ENCODE results near the gene RNF220. TPM values are rescaled to one million over a fixed set of nuclear protein-coding genes. Genes with fewer than 3 reads are reported as not detected.

The RNF220 gene
- total and polyA plus RNA-seq, 2 donors (not counting 3 experiments of a cell fraction or from before 2014, with no cell fraction given): 62.7 to 66.6 TPM

- DNase-seq (ENCODE audit: low read depth, low spot score): no peak
- Histone ChIP-seq H3K79me2 (ENCODE audit: control insufficient read depth, insufficient read depth, low read length) (no peaks in the 10 kb centered on the region), H2AFZ (ENCODE audit: low read depth, low read length) (no peak overlapping the region), H3K4me1 (ENCODE audit: control insufficient read depth, extremely low read depth, insufficient read depth, low read length) (peaks cover 32% of the 10 kb centered on the region), H3K9me3 (replicated peaks; ENCODE audit: control insufficient read depth, insufficient read depth, low read length) (no peaks in the 10 kb centered on the region), H4K20me1 (replicated peaks; ENCODE audit: control insufficient read depth, extremely low read depth, insufficient read depth, low read length) (no peaks in the 10 kb centered on the region), H3K27me3 (ENCODE audit: control insufficient read depth in 2 of 2, insufficient read depth in 2 of 2, low read length in 2 of 2) (peaks cover 15 to 23% of the 10 kb centered on the region in 2 experiments), H3K36me3 (ENCODE audit: control insufficient read depth in 2 of 2, extremely low read depth in 1 of 2, insufficient read depth in 2 of 2, low read length in 2 of 2) (no peaks in the 10 kb centered on the region), H3K9ac (replicated peaks; ENCODE audit: extremely low read depth, insufficient read depth, low read length) (no peak overlapping the region), H3K9me1 (replicated peaks; ENCODE audit: control insufficient read depth, extremely low read depth, insufficient read depth, low read length) (no peaks in the 10 kb centered on the region), H3K27ac (ENCODE audit: insufficient read depth, low read depth, low read length) (no peak overlapping the region), H3K4me3 (replicated peaks in 1 of 3; ENCODE audit: insufficient read depth in 1 of 3, low read depth in 1 of 3, low read length in 3 of 3) (no peak overlapping the region), H3K4me2 (ENCODE audit: insufficient read depth, low read length) (no peak overlapping the region)
- intact Hi-C loops (cut with micrococcal nuclease): no loop called here
- no TSS peak for BruUV-seq (replicated peaks)
- no peak for FAIRE-seq
- ChIA-PET CTCF (interaction anchor here (0.7 to 1.1 kb wide), 2 partner anchors 24 to 93 kb away, joined by 3 read pairs; no protein-coding TSS in a partner anchor), POLR2A (no interaction called here)
- no peak for TF ChIP-seq POLR2A (IDR thresholded peaks at IDR 0.05; ENCODE audit: low read depth, low read length)
- no peak for TF ChIP-seq MAX (IDR thresholded peaks at IDR 0.05; ENCODE audit: insufficient read depth, insufficient read length)
- no peak for TF ChIP-seq EZH2 (IDR thresholded peaks at IDR 0.05; ENCODE audit: borderline replicate concordance, low read depth, low read length, severe bottlenecking)
- TF ChIP-seq MYC (IDR thresholded peaks at IDR 0.05; ENCODE audit: low read depth, low read length): no peak
- TF ChIP-seq FOS (IDR thresholded peaks at IDR 0.05; ENCODE audit: borderline replicate concordance, insufficient read depth, low read length): no peak
- TF ChIP-seq POLR2AphosphoS5 (IDR thresholded peaks at IDR 0.05; ENCODE audit: insufficient read depth, low read depth, low read length): no peak
- no peak for TF ChIP-seq GATA2 (IDR thresholded peaks at IDR 0.05; ENCODE audit: insufficient read depth, insufficient read length, low read depth, low read length)
- TF ChIP-seq JUN (IDR thresholded peaks at IDR 0.05; ENCODE audit: borderline replicate concordance, insufficient read depth, insufficient read length, low read depth): no peak
- no peak for TF ChIP-seq CTCF (IDR thresholded peaks at IDR 0.05; ENCODE audit: extremely low read depth in 1 of 2, insufficient read depth in 1 of 2, low read depth in 1 of 2, low read length in 2 of 2)
- dilution Hi-C loops (cut with MboI; ENCODE audit: extremely low pct_ligation_motif_present, low sequenced_read_pairs): no loop called here
Measured at GRCh38 chr1:44425341-44426082, 20.5 kb downstream of the RNF220 start.
